HepG2 (cell line): ENCODE data around the gene XG. TPM values are rescaled to one million over a fixed set of nuclear protein-coding genes. Genes with fewer than 3 reads are reported as not detected.
A peak's percentile ranks its signal among the peaks of the same experiment; 100 is the strongest.

ENCODE experiments used
- ATAC-seq: fragments of 200-7000 bp; cut with Tn5 transposase; 3 replicates; pipeline ENCODE4 v1.9.1; 2020; ENCODE audit warnings: mild to moderate bottlenecking, moderate library complexity
- BruUV-seq: library from RNA; stranded (reverse); fragments of 400-500 nt; replicated peaks from 2 replicates; lab custom pipeline; 2021; lab: Mats Ljungman, UMichigan
- CTCF ChIA-PET: fragments of 300-600 bp; formaldehyde crosslinking; extraction: SDS; loops from one replicate; lab custom pipeline; 2021; ENCODE audit warnings: low total read pairs, inconsistent platforms, low intra/inter-chr PET ratio; lab: Yijun Ruan, JAX
- POLR2A ChIA-PET: fragments of 350-600 bp; sonication (Branson Sonifier 250); formaldehyde crosslinking; loops from one replicate; lab custom pipeline; 2020; ENCODE audit warnings: antibody characterized with exemption, inconsistent platforms; lab: Yijun Ruan, JAX
- DNase-seq: peaks from one replicate; pipeline ENCODE4 v3.0.0-alpha.2; 2015; ENCODE audit warnings: low spot score
- FAIRE-seq: peaks from 3 replicates; lab custom pipeline; 2011; peaks lifted over from hg19 to GRCh38; lab: Jason Lieb, UNC
- H2AFZ ChIP-seq: one replicate; pipeline ENCODE4 v1.6.1; 2011; ENCODE audit warnings: low read length, inconsistent platforms
- H3K27ac ChIP-seq: fragments of 300-600 bp; 3 replicates; pipeline ENCODE4 v1.8.0; 2011; ENCODE audit warnings: mixed run types, mild to moderate bottlenecking, mixed read lengths, low read length, inconsistent platforms; ENCODE audit not compliant: insufficient read depth; ENCODE audit errors: extremely low read length
- H3K27me3 ChIP-seq, 2 experiments: fragments of 200-600 bp in 1 of 2; 2 replicates in 1 of 2; 3 replicates in 1 of 2; pipeline versions ENCODE4 v1.6.0 to v1.8.0; 2011; ENCODE audit warnings: low read length in 2 of 2, mild to moderate bottlenecking in 2 of 2, moderate library complexity in 2 of 2, inconsistent platforms in 1 of 2; ENCODE audit not compliant: insufficient read depth in 2 of 2, control insufficient read depth in 1 of 2
- H3K36me3 ChIP-seq, 2 experiments: fragments of 200-600 bp in 1 of 2; replicated peaks in 1 of 2; 2 replicates in 1 of 2; 3 replicates in 1 of 2; pipeline versions ENCODE4 v1.5.1 to v1.8.0; 2011; ENCODE audit warnings: low read length in 2 of 2, inconsistent platforms in 1 of 2; ENCODE audit not compliant: insufficient read depth in 2 of 2, control insufficient read depth in 1 of 2
- H3K4me1 ChIP-seq: 2 replicates; pipeline ENCODE4 v1.5.1; 2012; ENCODE audit warnings: low read length, inconsistent platforms; ENCODE audit not compliant: insufficient read depth
- H3K4me2 ChIP-seq: 2 replicates; pipeline ENCODE4 v1.6.0; 2011; ENCODE audit warnings: low read depth, low read length, inconsistent platforms
- H3K4me3 ChIP-seq, 3 experiments: fragments of 200-600 bp in 1 of 3; sonication (generic), shearing (Covaris generic) in 1 of 3; replicated peaks in 1 of 3; 2 replicates each; pipeline ENCODE4 v1.5.1; 2011 to 2016; ENCODE audit warnings: low read length in 3 of 3, inconsistent platforms in 2 of 3, low read depth in 2 of 3, mild to moderate bottlenecking in 2 of 3, control low read depth in 1 of 3, mixed read lengths in 1 of 3; ENCODE audit not compliant: insufficient read depth in 1 of 3
- H3K79me2 ChIP-seq: one replicate; pipeline ENCODE4 v1.6.1; 2011; ENCODE audit warnings: low read length, inconsistent platforms; ENCODE audit not compliant: insufficient read depth
- H3K9ac ChIP-seq: 2 replicates; pipeline ENCODE4 v1.6.0; 2011; ENCODE audit warnings: mild to moderate bottlenecking, low read depth, low read length, inconsistent platforms; ENCODE audit not compliant: insufficient read depth
- H3K9me3 ChIP-seq: 2 replicates; pipeline ENCODE4 v1.5.1; 2012; ENCODE audit warnings: mild to moderate bottlenecking, low read length
- H4K20me1 ChIP-seq: 2 replicates; pipeline ENCODE4 v1.6.0; 2011; ENCODE audit warnings: inconsistent platforms, mild to moderate bottlenecking, low read length, moderate library complexity; ENCODE audit not compliant: insufficient read depth
- HMG20A ChIP-seq: IDR thresholded peaks from 2 replicates; pipeline ENCODE4 v1.6.1; 2016; ENCODE audit warnings: borderline replicate concordance
- HNRNPH1 ChIP-seq: fragments of 200-400 bp; formaldehyde crosslinking; optimal IDR thresholded peaks from 2 replicates; pipeline ENCODE3; 2017; ENCODE audit warnings: mild to moderate bottlenecking, low read depth, low read length
- KDM3A ChIP-seq: IDR thresholded peaks from 2 replicates; pipeline ENCODE4 v1.6.1; 2018; ENCODE audit warnings: low read depth, missing compliant biosample characterization
- PHF5A ChIP-seq: IDR thresholded peaks from one replicate; pipeline ENCODE4 v1.6.1; 2018; ENCODE audit warnings: low read depth, missing genetic modification reagents; ENCODE audit not compliant: unreplicated experiment
- RBFOX2 ChIP-seq: fragments of 200-400 bp; formaldehyde crosslinking; IDR thresholded peaks from 2 replicates; pipeline ENCODE4 v1.6.1; 2017; ENCODE audit warnings: low read depth, mild to moderate bottlenecking, low read length
- ZNF792 ChIP-seq: IDR thresholded peaks from 2 replicates; pipeline ENCODE4 v1.6.1; 2016
- ZSCAN29 ChIP-seq: sonication (generic); formaldehyde crosslinking; conservative IDR thresholded peaks from 2 replicates; pipeline ENCODE4 v1.4.0; 2020; ENCODE audit warnings: mild to moderate bottlenecking, missing genetic modification reagents
- WGBS: methylation state at CpG from one replicate; pipeline ENCODE4 v1.1.6; 2017; ENCODE audit warnings: low lambda C conversion rate; 5-methylcytosine and 5-hydroxymethylcytosine counted together
- in situ Hi-C: cut with HindIII; loops from 2 replicates; pipeline ENCODE4 v1.10.0; 2017; ENCODE audit warnings: low pct_unique_long_range_greater_than_20kb; ENCODE audit not compliant: extremely low pct_ligation_motif_present
- intact Hi-C: fragments of 100-400 bp; cut with micrococcal nuclease; formaldehyde crosslinking; loops from one replicate; pipeline ENCODE4 v1.10.0; 2022; ENCODE audit not compliant: unreplicated experiment
- polyA plus RNA-seq, 8 experiments: library from polyadenylated mRNA; depleted of rRNA in 3 of 8; stranded (reverse) in 7 of 8; unstranded in 1 of 8; fragments of >200 nt; fragmentation: Illumina TruSeq in 4 of 8; extraction: Trizol in 4 of 8; gene quantifications; 2 replicates each; pipeline versions ENCODE4 v1.2.1 to v1.2.3, GENCODE V29; 2011 to 2016; ENCODE audit warnings: low read depth in 4 of 8, missing spikeins in 1 of 8, mixed read lengths in 1 of 8; ENCODE audit not compliant: insufficient read depth in 1 of 8
- total RNA-seq, 5 experiments: library from RNA; depleted of rRNA; stranded (reverse); fragments of >200 nt; fragmentation: Illumina TruSeq; extraction: Trizol; gene quantifications; 2 replicates each; pipeline ENCODE4 v1.2.3, GENCODE V29; 2016; ENCODE audit warnings: low read depth in 1 of 5
- TF ChIP-seq, protein P1 (sequence below): sonication (generic); formaldehyde crosslinking; IDR thresholded peaks from 2 replicates; pipeline ENCODE4 v1.5.1; 2020; ENCODE audit warnings: mild to moderate bottlenecking, missing genetic modification reagents, moderate library complexity
- TF ChIP-seq, protein P2 (sequence below): sonication (generic); formaldehyde crosslinking; IDR thresholded peaks from 2 replicates; pipeline ENCODE4 v1.8.1; 2023; ENCODE audit warnings: mild to moderate bottlenecking, missing genetic modification reagents
- TF ChIP-seq, protein P3 (sequence below): sonication (generic); formaldehyde crosslinking; IDR thresholded peaks from 2 replicates; pipeline ENCODE4 v1.8.0; 2022; ENCODE audit warnings: mild to moderate bottlenecking, missing genetic modification reagents; ENCODE audit not compliant: insufficient replicate concordance
- TF ChIP-seq, protein P4 (sequence below), 2 experiments: sonication (generic) in 1 of 2; formaldehyde crosslinking in 1 of 2; IDR thresholded peaks; 2 replicates each; pipeline versions ENCODE4 v1.5.1 to v1.6.1; 2011 to 2020; ENCODE audit warnings: borderline replicate concordance in 1 of 2, low read depth in 1 of 2, low read length in 1 of 2, mild to moderate bottlenecking in 1 of 2, missing genetic modification reagents in 1 of 2, moderate library complexity in 1 of 2

Gene XG
- total and polyA plus RNA-seq, 2 of the 13 experiments (the other 11 are each of a cell fraction or from before 2014, with no cell fraction given), result not detected

DNA sequence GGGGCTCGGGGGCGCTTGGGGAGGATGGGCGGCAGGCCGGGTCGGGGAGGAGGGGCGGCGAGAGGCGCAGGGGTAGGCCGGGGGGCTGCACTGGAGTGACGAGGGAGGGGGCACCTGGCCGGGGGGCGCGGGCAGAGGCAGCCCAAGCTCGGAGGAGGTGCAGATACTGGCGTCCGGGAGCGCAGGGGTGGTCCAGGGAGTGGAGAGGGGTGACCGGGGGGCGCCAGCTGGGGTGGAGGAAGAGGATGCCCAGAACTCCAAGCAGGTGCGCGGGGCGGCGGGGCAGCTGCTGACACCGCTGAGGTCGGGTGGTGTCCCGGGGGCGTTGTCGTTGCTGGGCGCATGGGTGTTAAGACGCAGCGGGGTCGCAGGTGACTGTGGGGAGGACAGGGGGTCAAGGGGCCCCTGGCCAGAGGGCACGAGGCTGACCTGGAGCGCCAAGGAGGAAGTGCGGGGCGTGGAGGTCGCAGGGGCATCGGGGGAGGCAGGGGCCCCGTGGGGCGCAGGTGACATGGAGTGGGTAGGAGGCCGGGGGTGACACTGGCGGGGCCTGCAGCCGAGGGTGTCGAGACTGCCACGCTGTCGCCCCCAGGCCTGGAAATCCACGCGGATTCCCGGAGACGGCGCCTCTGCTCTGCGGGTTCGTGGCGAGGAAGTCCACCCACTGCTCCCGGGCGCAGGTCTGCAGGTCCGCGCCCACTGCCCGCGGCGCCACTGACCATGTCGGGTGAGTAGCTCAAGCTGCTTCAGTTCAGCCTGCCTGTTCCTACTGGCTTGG is 77.8 kb downstream of the XG start (continued):
- no peak for TF ChIP-seq HNRNPH1
- 0 out of 2 replicates have a peak, but pooled peaks have one; percentile 16 for TF ChIP-seq RBFOX2
- TF ChIP-seq, protein P1, sequence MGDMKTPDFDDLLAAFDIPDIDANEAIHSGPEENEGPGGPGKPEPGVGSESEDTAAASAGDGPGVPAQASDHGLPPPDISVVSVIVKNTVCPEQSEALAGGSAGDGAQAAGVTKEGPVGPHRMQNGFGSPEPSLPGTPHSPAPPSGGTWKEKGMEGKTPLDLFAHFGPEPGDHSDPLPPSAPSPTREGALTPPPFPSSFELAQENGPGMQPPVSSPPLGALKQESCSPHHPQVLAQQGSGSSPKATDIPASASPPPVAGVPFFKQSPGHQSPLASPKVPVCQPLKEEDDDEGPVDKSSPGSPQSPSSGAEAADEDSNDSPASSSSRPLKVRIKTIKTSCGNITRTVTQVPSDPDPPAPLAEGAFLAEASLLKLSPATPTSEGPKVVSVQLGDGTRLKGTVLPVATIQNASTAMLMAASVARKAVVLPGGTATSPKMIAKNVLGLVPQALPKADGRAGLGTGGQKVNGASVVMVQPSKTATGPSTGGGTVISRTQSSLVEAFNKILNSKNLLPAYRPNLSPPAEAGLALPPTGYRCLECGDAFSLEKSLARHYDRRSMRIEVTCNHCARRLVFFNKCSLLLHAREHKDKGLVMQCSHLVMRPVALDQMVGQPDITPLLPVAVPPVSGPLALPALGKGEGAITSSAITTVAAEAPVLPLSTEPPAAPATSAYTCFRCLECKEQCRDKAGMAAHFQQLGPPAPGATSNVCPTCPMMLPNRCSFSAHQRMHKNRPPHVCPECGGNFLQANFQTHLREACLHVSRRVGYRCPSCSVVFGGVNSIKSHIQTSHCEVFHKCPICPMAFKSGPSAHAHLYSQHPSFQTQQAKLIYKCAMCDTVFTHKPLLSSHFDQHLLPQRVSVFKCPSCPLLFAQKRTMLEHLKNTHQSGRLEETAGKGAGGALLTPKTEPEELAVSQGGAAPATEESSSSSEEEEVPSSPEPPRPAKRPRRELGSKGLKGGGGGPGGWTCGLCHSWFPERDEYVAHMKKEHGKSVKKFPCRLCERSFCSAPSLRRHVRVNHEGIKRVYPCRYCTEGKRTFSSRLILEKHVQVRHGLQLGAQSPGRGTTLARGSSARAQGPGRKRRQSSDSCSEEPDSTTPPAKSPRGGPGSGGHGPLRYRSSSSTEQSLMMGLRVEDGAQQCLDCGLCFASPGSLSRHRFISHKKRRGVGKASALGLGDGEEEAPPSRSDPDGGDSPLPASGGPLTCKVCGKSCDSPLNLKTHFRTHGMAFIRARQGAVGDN (CRISPR knock-in tag), result peak; percentile 53
- TF ChIP-seq ZSCAN29 (CRISPR knock-in tag), result no peak

DNA sequence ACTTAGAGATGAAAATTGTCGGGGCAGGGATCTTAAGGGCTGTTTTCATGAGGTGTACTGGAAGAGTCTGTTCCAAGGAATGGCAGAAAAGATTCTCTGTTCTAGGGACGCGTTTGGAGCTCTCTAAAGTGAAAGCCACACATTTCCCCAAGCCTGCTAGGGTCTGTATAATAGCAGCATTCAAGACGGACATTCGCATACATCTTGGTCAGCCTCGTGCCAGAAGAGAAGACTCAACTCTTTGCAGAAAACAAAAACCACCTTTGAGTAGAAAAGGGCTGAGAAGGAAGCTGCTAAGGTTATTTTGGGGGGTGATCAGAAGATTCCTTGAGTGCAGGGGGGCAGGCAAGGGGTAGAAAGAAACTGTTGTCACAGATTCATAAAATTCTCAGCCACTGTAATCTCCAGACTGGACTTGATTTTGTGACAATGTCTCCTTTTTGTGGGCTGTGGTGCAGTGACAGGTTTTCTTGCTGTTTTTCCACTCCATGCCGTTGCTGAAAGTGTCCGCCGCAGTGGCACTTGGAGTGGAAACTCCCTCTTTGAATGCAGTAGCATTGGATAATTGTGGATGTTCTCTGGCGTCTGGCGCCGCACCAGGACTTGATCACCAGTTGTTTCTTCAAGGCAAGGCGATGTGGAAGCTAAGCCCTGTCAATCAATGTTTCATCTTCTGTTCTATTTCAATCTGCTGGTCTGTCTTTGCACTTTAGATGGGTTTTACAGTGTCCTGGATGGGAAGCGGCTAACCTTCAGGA is 79.8 kb downstream of the XG start:
- ChIA-PET CTCF (no interaction called here), POLR2A (no interaction called here)
- FAIRE-seq (no peak), DNase-seq (no peak), ATAC-seq (no peak)
- no peaks in the 10 kb centered on the region for H4K20me1 ChIP-seq
- peaks cover 0 to under 1% of the 10 kb centered on the region in 2 experiments; a peak in 2 of 5 replicates for H3K36me3 ChIP-seq
- no peak overlapping the region for H3K9ac ChIP-seq
- H3K4me2 ChIP-seq, result no peak overlapping the region
- no peaks in the 10 kb centered on the region for H3K9me3 ChIP-seq
- no peak overlapping the region for H3K27ac ChIP-seq
- H3K4me1 ChIP-seq, result peaks cover 32% of the 10 kb centered on the region
- no peak overlapping the region for H3K4me3 ChIP-seq
- in situ Hi-C loops (no loop called here), intact Hi-C loops (no loop called here)
- no peaks in the 10 kb centered on the region for H3K27me3 ChIP-seq
- no peak for TF ChIP-seq KDM3A (CRISPR knock-in tag)
- TF ChIP-seq, protein P2, sequence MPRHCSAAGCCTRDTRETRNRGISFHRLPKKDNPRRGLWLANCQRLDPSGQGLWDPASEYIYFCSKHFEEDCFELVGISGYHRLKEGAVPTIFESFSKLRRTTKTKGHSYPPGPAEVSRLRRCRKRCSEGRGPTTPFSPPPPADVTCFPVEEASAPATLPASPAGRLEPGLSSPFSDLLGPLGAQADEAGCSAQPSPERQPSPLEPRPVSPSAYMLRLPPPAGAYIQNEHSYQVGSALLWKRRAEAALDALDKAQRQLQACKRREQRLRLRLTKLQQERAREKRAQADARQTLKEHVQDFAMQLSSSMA (CRISPR knock-in tag), result no peak
- TF ChIP-seq HMG20A (CRISPR knock-in tag), result no peak
- TF ChIP-seq, protein P3, sequence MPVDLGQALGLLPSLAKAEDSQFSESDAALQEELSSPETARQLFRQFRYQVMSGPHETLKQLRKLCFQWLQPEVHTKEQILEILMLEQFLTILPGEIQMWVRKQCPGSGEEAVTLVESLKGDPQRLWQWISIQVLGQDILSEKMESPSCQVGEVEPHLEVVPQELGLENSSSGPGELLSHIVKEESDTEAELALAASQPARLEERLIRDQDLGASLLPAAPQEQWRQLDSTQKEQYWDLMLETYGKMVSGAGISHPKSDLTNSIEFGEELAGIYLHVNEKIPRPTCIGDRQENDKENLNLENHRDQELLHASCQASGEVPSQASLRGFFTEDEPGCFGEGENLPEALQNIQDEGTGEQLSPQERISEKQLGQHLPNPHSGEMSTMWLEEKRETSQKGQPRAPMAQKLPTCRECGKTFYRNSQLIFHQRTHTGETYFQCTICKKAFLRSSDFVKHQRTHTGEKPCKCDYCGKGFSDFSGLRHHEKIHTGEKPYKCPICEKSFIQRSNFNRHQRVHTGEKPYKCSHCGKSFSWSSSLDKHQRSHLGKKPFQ, result no peak
- no peak for TF ChIP-seq PHF5A (CRISPR knock-in tag)
- TF ChIP-seq, protein P4, sequence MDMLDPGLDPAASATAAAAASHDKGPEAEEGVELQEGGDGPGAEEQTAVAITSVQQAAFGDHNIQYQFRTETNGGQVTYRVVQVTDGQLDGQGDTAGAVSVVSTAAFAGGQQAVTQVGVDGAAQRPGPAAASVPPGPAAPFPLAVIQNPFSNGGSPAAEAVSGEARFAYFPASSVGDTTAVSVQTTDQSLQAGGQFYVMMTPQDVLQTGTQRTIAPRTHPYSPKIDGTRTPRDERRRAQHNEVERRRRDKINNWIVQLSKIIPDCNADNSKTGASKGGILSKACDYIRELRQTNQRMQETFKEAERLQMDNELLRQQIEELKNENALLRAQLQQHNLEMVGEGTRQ (IDR thresholded peaks at IDR 0.05; ENCODE audit: low read depth, low read length), result no peak
- TF ChIP-seq, protein P4 (CRISPR knock-in tag; IDR thresholded peaks at IDR 0.05; ENCODE audit: borderline replicate concordance), result no peak
- no peak for TF ChIP-seq ZNF792 (CRISPR knock-in tag)
- no peak overlapping the region for H2AFZ ChIP-seq
- WGBS, result 95% methylated on average over 14 of the region's 14 CpGs
- BruUV-seq, result no TSS peak
- H3K79me2 ChIP-seq, result no peaks in the 10 kb centered on the region
